ENCODE data around the gene SLC16A10. TPM values are rescaled to one million over a fixed set of nuclear protein-coding genes. Genes with fewer than 3 reads are reported as not detected.

SLC16A10 gene, protein sequence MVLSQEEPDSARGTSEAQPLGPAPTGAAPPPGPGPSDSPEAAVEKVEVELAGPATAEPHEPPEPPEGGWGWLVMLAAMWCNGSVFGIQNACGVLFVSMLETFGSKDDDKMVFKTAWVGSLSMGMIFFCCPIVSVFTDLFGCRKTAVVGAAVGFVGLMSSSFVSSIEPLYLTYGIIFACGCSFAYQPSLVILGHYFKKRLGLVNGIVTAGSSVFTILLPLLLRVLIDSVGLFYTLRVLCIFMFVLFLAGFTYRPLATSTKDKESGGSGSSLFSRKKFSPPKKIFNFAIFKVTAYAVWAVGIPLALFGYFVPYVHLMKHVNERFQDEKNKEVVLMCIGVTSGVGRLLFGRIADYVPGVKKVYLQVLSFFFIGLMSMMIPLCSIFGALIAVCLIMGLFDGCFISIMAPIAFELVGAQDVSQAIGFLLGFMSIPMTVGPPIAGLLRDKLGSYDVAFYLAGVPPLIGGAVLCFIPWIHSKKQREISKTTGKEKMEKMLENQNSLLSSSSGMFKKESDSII
- total RNA-seq (2022; extraction: Qiagen RNA extraction; ENCODE audit: low read depth), result 0.18 to 0.52 TPM (median 0.33 TPM) in 5 replicates

DNA sequence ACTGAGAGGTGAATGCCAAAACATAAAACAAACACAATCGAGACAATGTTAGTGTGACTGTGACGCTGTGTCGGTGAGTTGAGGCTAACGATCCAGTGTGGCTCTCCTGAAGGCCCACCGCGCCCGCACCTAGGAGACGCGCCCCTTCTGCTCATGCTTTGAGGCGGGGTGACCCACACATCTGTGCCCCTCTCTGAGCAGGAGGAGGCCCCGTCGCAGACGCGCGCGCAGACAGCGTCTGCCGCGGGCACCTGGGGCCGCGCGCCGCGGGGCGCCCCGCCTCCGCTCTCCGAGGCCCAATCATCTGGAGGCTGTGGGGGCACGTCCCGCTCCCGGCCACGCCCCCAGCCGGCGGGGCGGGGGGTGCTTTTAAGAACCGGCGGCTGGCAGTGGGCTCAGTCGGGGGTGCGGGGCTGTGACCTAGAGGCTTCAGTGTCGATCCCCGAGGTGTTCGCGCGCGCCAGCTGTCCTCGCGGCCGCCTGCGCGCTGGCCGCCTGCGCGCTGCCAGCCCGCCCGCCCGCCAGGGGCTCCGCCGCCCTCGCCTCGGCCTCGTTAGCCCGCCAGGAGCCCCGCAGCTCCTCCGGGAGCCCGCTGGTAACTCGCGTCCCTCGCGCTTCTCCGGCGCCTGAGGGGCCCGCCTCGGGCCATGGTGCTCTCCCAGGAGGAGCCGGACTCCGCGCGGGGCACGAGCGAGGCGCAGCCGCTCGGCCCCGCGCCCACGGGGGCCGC is at the start of gene SLC16A10:
SLC16A10 (plus strand) TSS at position 398 of the 730 bp plus-strand sequence; CDS start at position 648, 250 bp downstream.

Other genes starting within 250 kb of the SLC16A10 start
- 127 to 153 TPM (median 137 TPM) in 5 replicates for gene AMD1, start 212.7 kb upstream of the SLC16A10 start, total RNA-seq (2022; extraction: Qiagen RNA extraction; ENCODE audit: low read depth)
- gene GTF3C6, start 128.8 kb upstream of the SLC16A10 start, total RNA-seq (2022; extraction: Qiagen RNA extraction; ENCODE audit: low read depth), result 79.2 to 89.4 TPM (median 84.3 TPM) in 5 replicates
- gene RPF2, start 105.5 kb upstream of the SLC16A10 start, total RNA-seq (2022; extraction: Qiagen RNA extraction; ENCODE audit: low read depth), result 26.9 to 37.1 TPM (median 28.9 TPM) in 5 replicates

Measured in A549 treated with CpdA at 1 μM for 4 hours (cell line).